Amygdala (tissue), 56 donors: ENCODE measurements around the gene HPSE.

Experiments used
- DNase-seq, 56 donors: peaks; one replicate each; lab custom pipeline; 2025; lab: John Stamatoyannopoulos, UW

The HPSE gene

DNA sequence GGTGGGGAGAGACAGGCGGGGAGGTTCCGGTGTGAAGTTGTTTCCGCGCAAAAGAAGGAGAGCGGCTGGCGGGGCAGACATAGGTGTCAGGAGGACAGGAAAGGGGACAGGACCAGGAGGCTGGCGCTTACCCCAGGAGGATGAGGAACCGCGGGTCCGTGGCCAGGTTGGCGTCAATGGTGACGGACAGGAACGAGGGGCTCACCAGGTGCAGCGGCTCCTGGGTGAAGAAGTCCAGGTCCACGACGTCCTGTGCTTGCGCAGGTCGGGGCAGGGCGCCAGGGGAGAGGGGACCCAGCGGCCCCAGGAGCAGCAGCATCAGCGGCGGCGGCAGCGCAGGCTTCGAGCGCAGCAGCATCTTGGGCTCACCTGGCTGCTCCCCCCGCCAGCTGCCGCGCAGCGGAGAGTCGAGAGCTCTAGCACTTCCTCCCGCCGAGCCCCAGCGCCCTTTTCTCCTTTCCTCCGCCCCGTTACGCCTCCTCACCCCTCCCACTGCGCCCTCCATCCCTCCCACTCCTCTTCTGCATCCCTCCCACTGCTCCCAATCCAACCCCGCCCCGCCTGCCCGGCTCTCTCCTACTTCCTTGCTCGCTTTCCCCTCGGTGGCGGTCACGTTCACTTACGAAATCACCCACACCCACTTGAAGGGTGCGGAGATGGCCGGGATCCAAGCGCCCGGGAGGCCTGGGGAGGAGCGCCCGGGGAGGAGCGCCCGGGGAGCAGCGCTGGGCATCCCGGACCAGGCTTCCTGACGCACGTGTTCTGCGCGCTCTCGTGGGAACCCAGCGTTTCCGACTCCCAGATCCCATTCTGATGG is at the start of gene HPSE:
TSS of gene HPSE (minus strand) at position 424 of the 817 bp plus-strand sequence. CDS start at position 358, 66 bp downstream.
- peak in 31 of 56 donors; percentile 1 to 53 (median 15) for DNase-seq

DNA sequence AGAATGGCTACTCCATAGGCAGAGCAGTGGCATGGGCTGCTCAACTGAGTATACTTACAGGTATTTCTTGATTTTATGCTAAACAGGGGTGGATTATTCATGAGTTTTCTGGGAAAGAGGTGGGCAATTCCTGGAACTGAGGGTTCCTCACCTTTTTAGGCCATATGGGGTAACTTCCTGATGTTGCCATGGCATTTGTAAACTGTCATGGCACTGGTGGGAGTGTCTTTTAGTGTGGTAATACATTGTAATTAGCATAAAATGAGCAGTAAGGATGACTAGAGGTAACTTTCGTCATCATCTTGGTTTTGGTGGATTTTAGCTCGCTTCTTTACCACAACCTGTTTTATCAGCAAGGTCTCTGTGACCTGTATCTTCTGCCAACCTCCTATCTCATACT is 48.2 kb upstream of the HPSE start:
- no peak for DNase-seq

DNA sequence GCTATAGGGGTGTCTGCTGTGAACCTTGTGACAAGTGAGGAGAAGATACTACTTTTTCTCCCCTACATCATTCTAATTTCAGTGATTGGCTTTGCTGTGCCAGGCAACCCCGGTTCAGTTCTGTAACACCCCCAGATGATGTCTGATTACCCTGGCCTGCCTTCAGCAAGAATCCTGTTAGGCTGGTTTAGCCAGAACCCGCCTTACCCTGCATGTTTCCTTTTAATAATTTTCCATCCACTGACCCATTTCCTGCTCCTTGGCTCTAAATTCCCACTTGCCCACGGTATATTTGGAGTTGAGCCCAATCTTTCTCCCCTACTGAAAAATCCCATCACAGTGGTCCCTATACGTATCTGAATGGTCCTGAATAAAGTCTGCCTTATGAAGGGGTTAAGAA is 46.5 kb upstream of the HPSE start:
- no peak for DNase-seq

DNA sequence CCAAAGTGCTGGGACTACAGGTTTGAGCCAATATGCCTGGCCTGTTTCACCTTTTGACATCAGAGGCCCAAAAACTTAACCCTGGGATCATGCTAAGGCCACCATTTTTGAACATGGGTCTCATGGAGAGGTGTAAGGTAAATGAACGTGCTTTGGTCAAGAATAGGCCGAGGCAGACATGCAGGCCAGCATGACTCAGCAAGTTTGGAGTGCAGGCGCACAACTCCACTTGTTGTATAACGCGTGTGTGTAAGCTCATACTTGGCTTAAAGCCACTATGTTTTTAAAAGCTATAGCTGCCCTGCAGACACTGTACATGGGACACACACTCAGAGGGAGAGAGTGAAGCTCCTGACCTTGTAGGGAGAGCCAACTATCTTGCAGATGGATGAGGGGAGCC is 43.8 kb upstream of the HPSE start:
- no peak for DNase-seq

DNA sequence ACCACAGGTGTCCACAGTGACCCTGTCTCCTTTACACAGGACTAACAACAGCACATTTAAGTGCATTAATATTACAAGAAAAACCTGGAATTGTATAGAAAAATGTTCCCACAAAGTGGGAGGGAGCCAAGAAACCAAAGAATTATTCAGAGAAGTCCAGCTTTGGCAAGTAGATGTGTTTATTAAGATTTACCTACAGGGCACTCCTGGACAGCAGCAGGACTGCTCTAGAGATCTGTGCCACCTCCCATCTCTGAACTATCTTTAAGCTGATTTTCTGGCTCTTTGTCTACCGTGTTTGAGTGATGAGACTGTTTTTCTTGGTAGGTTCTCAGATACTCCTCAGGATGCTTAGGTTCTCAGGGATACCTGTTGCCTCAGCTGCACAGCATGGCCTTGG is 38.3 kb upstream of the HPSE start:
- DNase-seq, result no peak

DNA sequence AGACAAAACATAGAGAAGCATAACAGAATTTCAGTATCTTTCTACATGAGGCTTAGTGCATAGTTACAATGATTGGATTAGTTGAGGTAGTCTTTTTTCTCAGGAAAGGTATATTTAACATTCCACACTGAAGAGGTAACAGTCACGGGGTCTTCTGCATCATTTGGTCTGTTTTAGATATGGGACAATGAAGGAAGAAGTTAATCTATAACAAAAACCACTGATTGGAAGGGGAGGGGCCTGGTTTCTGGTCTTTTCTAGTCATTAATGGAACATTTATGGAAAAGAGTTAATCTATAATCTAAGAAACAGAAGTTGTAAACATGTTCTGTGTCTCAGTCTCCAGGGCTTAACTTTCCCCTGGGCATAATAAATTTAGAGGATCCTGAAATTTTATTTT is 37.3 kb upstream of the HPSE start:
- no peak for DNase-seq

DNA sequence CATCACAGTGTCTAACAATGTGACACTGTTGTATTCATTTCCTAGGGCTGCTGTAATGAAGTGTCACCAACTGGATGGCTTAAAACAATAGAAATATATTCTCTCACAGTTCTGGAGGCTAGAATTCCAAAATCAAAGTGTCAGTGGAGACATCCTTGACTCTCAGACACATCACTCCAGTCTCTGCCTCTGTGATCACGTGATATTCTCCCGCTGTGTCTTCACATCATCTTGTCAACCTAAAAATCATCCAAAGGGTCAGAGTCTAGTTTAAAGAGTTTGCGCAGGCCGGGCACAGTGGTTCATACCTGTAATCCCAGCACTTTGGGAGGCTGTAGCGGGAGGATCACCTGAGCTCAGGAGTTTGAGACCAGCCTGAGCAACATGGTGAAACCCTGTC is 36.6 kb upstream of the HPSE start:
- DNase-seq, result no peak

DNA sequence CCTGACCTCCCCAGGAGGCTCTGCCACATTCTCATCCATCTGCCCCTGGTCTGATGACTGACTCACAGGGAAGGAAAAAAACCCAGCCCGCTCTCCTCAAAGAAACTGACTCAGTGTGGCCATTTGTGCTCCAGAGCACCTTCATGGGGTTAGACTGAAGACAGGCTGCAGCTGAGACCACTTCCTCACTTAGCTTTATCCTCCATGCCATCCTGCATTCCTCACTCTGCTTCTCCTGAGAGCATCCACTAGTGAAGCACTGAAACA is 35.9 kb upstream of the HPSE start:
- no peak for DNase-seq

DNA sequence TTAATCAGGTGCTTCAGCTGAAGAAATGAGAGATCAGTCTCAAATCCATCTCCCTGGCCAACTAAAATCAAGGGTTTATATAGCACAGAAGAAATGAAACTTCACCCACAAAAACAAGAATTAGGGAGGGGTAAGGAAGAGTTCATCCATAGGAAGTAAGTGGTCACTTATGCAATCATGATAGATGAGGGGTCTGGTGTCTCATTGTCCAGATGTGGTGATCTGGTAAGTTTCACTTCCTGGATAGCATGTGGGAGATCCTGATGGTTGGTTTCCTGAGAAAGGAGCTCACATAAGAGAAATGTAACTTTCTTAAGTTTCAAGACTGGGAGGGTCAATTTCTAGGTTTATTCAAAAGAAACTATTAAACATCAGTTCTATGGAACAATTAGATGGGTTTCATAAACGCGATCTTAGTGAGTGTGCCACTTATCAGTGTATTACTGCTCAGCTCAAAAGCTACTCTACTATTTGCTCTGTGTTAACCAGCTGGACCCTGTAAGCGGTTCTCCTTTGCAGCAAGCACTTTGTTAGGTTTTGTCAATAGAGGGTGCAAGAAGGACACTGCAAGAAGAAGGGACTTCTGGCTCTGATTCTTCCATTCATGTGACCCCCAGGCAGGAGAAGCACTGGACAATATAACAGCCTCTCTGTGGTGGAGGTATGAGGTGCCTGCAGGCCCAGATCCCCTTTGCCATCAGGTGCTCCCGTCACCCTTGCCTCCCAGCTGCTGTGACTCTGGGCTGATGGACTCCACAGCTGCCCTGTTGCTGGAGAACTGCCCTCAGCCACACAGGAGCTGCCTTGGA is 35.4 kb upstream of the HPSE start:
- peak in 2 of 56 donors; percentile 0 to 5 for DNase-seq

DNA sequence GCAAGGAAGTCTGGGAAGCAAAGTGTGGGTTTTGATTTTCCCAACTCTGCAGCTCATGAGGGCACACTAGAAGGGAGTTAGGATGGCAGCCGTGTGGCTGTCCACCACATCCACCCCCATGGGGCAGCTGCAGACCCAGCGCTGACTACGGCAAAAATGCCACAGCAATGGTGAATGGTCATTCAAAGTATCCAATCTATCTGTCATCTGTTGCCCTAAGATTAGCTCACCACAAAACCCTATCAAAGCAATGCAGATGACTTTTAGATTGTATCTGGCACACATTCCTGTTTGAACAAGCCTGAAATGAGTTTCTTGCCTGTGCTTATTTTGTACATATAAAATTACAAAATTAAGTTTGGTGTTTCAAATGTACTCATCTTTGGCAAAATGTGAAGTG is 29.7 kb upstream of the HPSE start:
- no peak for DNase-seq

DNA sequence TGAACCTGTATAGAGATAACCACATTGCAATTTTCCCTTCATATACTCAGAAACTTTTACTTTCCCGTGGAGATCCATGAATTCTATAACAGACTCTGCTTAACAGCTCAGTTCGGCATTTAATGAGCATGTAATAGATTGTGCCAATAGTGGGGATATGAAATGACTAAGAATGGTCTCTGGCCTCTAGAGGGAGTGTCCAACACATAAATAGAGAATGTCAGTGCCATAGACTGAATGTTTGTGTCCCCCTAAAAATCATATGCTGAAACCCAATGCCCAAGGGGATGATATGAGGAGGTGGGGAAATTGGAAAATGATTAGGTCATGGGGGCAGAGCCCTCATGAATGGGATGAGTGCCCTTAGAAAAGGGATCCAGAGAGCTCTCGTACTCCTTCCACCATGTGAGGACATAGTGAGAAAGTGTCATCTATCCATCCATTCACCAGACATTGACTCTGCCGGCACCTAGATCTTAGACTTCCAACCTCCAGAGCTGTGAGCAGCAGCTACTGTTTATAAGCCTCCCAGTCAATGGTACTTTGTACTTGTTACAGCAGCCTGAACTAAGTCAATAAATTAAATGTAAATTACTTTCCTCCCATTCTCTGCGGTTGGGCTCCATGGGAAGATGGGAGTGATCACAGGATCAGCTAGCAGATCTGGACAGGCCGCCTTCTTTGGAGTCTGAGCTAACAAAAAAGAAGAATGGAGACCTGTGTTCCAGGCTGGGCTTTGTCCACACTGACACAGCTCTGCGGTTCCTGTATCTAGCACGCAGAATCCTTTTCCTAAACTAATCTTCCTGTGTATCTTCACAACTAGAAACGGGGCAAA is 28.1 kb upstream of the HPSE start:
- no peak for DNase-seq

DNA sequence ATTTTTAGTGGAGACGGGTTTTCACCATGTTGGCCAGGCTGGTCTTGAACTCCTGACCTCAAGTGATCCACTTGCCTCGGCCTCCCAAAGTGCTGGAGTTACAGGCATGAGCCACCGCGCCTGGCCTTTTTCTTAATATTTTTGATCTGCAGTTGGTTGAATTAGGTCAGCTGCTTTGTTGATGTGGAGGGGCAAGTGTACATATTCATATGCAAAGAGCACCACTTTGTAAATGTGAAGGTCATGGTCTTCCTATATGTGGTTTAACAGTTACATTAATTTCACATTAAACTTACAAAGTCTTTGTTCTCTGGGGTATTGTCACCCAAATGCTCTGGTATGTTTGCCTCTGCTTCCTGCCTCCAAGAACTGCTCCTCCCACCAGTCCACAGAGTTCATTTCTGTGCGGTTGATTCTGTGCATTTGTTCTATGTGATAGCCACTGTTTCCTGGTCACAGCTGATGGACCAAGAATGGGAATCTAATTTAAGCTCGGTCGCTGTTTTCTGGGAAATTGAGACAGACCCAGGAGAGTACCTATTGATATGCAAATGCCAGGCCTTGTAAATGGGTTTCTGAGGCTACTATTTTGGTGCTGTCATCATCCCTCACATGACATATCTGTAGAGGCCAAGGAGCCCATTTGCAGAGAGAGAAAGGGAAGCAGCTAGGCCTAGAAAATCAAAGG is 26.9 kb upstream of the HPSE start:
- no peak for DNase-seq

DNA sequence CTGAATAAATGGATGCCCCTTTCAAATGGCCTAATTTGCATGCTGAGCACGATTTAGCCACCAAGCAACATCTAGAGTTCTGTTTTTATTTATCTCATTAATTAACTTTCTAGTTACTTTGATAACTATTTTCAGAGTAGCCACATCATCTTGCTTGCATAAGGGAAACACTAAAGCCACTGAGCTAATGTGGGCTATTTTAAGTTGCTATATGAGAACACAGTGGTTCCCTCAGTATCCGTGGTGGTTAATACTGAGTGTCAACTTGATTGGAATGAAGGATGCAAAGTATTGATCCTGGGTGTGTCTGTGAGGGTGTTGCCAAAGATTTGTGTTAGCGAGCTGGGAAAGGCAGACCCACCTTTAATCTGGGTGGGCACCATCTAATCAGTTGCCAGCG is 25.4 kb upstream of the HPSE start:
- no peak for DNase-seq

DNA sequence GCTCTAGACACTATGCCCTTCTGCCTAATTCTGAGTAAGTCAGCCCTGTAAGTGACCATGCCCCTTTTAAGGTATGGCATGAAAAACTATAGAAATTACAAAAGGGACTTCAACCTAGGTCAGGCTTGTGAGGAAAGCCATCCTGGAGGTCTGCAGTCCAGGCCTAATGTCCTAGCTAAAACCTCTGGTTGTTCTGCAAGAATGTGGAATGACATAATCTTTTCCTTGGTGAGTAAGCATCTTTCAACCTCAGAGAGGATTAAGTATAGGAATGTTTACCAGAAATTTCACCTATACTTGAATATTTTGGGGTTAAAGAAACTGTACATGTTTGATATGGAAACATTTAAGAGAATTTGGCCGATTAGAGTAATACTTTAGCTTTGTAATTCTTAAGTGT is 23.8 kb upstream of the HPSE start:
- no peak for DNase-seq

DNA sequence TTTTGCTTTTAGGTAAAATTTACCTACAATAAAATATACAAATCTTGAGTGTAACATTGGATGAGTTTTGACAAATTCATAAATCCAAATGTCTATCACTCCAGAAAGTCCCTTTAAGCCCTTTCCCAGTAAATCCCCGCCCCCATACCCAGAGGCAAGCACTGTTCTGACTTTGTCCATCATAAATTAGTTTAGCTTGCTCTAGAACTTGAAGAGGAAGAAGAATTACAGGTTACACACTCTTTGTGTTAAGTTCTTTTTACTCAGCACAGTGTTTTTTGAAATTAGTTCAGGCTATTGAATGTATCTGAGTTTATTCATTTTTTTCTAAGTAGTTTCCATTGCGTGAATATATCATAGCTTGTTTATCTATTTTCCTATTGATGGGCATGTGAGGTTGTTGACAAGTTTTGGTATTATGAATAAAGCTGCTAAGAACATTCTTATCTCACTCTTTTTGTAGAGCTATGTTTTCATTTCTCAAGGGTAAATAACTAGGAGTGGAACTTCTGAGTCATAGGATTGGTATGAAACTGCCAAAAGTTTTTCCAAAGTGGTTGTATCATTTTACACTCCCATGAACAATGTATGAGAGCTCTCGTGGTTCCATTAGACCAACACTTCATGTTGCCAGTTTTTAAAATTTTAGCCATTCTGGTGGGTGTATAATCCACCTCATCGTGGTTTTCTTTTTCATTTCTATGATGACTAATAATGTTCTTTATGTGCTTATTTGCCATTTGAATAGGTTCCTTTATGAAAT is 22.4 kb upstream of the HPSE start:
- no peak for DNase-seq

DNA sequence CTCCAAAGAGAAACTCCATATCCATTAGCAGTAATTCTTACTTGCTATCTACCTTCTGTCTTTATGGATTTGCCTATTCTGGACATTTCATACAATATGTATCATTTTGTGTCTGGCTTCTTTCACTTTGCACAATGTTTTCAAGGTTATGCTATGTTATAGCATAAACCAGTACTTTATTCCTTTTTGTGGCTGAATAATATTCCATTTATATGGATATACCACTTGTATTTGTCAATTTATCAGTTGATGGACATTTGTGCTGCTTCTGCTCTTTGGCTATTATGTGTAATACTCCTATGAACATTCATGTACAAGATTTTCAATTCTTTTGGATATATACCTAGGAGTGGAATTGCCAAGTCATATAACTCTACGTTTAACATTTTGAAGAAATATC is 18.9 kb upstream of the HPSE start:
- no peak for DNase-seq

DNA sequence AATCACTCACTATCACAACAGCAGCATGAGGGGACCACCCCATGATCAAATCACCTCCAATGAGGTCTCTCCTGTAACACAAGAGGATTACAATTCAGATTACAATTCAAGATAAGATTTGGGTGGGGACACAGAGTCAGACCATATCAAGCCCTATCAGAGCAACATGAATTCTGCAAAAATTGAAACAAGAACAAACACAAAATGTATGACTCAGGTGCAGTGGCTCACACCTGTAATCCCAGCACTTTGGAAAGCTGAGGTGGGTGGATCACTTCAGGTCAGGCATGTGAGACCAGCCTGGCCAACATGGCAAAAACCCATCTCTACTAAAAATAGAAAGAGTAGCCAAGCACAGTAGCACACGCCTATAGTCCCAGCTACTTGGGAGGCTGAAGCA is 13.4 kb upstream of the HPSE start:
- DNase-seq, result no peak

DNA sequence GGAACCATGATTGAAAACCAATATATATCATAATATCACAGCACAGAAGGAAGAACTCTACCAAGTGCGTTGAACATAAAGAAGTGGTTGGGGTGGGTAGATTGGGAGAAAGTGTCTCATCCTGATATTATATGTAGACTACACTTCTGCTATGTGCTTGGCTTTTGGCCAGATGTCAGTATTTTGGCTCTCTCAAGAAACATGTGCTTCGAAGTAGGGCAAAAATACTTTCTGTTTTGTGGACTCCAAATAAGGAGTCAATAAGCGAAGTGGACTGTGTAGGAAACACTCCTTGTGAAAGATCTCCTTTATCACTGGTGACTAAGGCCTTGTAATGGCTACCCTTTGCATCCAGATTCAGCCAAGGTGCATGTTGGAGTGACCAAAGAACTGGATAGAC is 7.8 kb upstream of the HPSE start:
- no peak for DNase-seq

DNA sequence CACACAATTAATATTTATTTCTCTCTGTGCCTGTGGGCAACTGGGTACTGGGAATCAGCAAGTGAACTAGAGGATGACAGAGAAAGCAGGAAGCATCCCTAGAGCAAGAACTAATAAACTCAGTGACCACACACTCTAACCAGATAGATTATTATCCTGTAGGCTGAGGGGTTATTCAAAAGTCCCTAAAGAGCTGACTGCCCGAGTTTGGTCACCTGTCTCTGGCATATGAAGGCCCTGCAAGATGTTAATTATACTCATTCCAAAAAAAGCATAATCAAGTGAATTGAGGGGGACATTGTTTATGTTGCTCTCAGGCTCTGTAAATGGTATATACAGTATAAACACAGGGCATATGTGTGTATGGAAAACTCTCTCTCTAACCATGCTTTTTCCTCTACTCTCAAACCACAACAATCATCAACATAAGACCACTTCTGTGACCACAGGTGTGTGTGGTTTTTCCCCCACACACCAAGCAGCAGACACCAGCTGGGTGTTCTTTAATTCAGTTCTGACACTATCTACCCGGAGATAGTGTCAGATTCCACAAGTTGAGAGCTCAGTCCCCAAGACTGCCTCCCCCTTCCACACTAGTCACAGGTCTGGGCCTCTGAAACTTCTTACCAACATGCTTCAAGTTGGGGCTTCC is 6.2 kb upstream of the HPSE start:
- DNase-seq, result no peak
